BE2C (cell line): Measurements from ENCODE around the gene SEPTIN10.

Experiments
- DNase-seq: peaks from one replicate; pipeline ENCODE4 v3.0.0-alpha.2; 2020
- H3K27me3 ChIP-seq: fragments of 250-450 bp; sonication (Bioruptor Pico); 2 replicates; pipeline ENCODE4 v1.5.1; 2020; ENCODE audit warnings: mild to moderate bottlenecking
- H3K36me3 ChIP-seq: fragments of 250-450 bp; sonication (Bioruptor Pico); 2 replicates; pipeline ENCODE4 v1.5.1; 2020; ENCODE audit warnings: mild to moderate bottlenecking
- H3K4me1 ChIP-seq: fragments of 250-450 bp; sonication (Bioruptor Pico); 2 replicates; pipeline ENCODE4 v1.5.1; 2020
- H3K4me3 ChIP-seq: 2 replicates; pipeline ENCODE4 v1.5.1; 2011; ENCODE audit warnings: low read depth, low read length
- H3K9me3 ChIP-seq: fragments of 250-450 bp; sonication (Bioruptor Pico); 2 replicates; pipeline ENCODE4 v1.5.1; 2020
- TF ChIP-seq, protein P1 (sequence below): IDR thresholded peaks from 2 replicates; pipeline ENCODE4 v1.5.1; 2012; ENCODE audit warnings: mild to moderate bottlenecking, low read depth, low read length

SEPTIN10 gene

DNA sequence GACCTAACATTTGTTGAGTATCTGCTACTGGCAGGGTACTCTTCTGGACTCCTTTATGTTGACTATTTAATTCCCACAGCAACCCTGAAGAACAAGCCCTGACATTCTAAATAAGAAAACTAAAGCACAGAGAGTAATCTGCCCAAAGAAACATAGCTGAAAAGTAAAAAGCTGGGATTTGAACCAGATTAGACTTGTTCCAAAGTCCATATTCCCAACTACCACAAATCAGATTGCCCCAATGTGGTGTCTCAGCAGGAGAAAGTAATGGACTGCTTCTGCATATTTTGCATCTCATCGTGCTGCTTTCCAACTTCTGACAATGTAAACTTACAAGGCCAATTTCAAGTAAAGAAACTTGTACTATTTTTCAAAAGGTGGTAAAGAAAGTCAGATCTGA, 56.5 kb downstream of the SEPTIN10 start:
- H3K4me1 ChIP-seq, result no peaks in the 10 kb centered on the region
- TF ChIP-seq, protein P1, sequence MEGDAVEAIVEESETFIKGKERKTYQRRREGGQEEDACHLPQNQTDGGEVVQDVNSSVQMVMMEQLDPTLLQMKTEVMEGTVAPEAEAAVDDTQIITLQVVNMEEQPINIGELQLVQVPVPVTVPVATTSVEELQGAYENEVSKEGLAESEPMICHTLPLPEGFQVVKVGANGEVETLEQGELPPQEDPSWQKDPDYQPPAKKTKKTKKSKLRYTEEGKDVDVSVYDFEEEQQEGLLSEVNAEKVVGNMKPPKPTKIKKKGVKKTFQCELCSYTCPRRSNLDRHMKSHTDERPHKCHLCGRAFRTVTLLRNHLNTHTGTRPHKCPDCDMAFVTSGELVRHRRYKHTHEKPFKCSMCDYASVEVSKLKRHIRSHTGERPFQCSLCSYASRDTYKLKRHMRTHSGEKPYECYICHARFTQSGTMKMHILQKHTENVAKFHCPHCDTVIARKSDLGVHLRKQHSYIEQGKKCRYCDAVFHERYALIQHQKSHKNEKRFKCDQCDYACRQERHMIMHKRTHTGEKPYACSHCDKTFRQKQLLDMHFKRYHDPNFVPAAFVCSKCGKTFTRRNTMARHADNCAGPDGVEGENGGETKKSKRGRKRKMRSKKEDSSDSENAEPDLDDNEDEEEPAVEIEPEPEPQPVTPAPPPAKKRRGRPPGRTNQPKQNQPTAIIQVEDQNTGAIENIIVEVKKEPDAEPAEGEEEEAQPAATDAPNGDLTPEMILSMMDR, result no peak
- H3K27me3 ChIP-seq, result no peaks in the 10 kb centered on the region
- H3K4me3 ChIP-seq, result no peak overlapping the region
- DNase-seq, result no peak
- H3K9me3 ChIP-seq, result no peaks in the 10 kb centered on the region
- H3K36me3 ChIP-seq, result no peaks in the 10 kb centered on the region

DNA sequence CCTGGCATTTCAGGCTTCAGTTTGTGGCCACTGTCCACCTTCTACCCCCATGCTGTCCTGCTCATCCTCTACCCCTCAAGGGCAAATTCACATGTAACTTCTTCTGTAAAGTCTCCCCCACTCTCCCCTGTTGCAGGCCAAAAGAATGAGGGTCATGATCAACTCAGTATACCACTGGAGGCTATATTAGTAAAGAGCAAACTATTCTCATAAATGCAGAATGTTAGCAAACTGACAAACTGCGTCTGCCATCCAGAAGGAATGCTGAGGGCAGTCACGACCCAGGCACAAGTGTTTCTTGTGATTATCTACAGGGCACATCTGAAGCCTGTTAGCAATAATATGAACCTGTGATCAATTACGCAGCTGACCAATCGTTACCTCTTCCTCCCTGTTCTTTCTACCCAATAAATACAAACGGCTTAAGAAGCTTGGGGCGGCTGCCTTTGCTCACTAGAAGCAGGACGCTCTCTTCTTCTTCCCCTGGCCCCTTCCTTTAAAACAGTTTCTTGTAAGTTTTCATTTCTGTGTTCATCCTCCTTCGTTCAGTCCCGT, 58.3 kb downstream of the SEPTIN10 start:
- no peak for DNase-seq
- H3K27me3 ChIP-seq, result no peaks in the 10 kb centered on the region
- TF ChIP-seq, protein P1, result no peak
- no peaks in the 10 kb centered on the region for H3K4me1 ChIP-seq
- no peaks in the 10 kb centered on the region for H3K36me3 ChIP-seq
- no peak overlapping the region for H3K4me3 ChIP-seq
- no peaks in the 10 kb centered on the region for H3K9me3 ChIP-seq

DNA sequence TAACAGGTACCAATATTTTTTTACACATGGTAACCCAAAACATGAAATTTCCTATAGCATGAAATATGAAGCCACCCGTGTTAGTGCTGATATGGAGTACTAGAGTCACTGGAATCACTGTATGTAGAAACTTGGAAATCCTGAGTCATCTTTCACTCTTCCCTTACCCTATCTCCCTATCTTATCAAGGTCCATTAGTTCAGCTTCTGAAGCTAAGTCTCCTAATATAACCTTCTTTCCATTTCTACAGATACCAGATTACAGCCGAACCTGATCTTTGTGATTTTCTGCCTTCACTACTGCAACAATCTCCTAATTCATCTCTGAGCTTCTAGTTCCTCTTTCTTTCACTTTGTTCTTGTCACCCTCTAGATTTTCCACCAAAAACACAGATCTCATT, 59.0 kb downstream of the SEPTIN10 start:
- H3K36me3 ChIP-seq, result no peaks in the 10 kb centered on the region
- no peak for DNase-seq
- H3K27me3 ChIP-seq, result no peaks in the 10 kb centered on the region
- H3K4me3 ChIP-seq, result no peak overlapping the region
- TF ChIP-seq, protein P1, result no peak
- H3K9me3 ChIP-seq, result no peaks in the 10 kb centered on the region
- no peaks in the 10 kb centered on the region for H3K4me1 ChIP-seq

DNA sequence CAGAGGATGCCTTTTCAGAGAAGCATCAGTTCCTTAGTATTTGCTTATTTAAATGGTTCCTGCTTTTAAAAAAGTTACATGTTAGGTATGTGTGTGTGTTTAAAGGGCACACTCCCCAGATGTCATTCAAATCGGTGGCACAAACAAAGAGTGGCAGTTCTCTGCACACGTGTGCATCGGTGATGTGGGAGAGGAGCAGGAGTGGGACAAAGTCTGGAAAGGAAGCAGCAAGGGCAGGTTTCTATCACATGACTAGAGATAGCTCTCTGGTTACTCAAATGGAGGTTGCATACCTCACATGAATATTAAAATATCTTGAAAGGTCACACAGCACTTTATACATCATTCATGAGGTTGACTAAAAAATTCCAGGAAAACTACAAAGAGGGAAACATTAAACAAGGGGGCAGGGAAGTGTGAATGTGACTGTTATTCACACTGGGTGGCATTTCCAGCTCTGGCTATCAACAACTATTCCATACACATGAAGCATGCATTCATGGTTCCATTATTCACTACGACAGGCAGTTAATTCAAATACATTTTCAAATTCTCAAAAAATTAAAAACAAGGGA, 64.7 kb downstream of the SEPTIN10 start:
- no peaks in the 10 kb centered on the region for H3K36me3 ChIP-seq
- no peaks in the 10 kb centered on the region for H3K27me3 ChIP-seq
- no peak overlapping the region for H3K4me3 ChIP-seq
- no peaks in the 10 kb centered on the region for H3K9me3 ChIP-seq
- no peak for DNase-seq
- TF ChIP-seq, protein P1, result no peak
- H3K4me1 ChIP-seq, result no peaks in the 10 kb centered on the region

DNA sequence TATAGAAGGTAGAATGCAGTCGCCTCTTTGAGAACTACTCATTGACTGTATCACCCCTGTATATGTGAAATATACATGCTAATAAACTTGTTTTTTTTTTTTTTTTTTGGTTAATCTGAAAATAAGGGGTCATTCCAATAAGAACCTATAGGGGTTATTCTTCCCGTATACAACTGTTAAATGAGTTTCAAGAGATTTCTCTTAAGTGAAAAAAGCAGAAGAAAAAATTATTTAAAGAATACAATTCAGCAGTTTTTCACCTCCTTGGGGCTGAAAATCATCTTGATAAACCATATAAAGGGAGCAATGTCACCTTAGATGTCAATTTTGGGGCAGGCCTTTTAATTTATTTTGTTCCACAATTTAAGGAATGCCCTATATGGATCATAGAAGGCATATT, 66.5 kb downstream of the SEPTIN10 start:
- TF ChIP-seq, protein P1, result no peak
- Histone ChIP-seq H3K4me3 (no peak overlapping the region), H3K9me3 (no peaks in the 10 kb centered on the region), H3K4me1 (no peaks in the 10 kb centered on the region), H3K36me3 (no peaks in the 10 kb centered on the region), H3K27me3 (no peaks in the 10 kb centered on the region)
- DNase-seq, result no peak

DNA sequence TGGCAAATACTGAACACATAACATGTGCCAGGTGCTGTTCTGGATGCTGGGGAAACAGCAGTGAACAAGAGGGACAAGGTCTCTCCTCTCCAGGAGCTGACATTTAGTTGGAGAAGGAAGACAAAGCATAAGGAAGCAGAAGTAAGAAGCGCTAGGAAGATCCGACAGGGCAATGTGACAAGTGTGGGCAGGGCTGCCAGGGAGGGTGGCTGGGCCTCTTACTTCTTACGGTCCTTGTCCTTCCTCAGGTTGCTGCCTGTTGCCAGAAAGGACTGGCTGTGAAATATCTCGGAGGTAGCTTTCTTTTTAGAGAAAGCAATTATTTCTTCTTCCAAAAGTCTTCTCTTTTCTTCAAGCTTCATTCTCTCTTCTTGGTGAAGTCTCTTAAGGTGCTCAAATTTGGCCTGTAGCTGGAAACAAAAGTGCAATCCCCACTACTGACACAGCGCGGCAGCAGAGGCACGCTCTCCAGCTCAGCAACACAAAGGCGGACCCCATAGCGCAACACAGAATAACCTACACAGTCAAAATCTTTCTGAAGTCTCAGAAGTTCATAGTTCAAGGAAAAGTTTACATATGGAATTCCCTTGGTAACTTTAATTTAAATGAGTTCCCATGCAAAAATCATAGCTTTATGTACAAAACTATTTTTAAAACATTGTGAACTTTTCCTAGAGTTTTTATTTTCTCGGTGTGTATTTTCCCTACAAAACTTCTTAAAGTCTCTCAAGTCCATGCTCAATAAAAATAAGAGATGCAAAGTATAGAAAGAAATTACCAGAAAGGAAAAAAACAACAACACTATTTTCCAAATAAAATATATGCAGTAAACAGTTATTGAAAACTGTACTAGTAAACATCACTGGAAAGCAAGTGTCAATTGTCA, 67.7 kb downstream of the SEPTIN10 start:
- Histone ChIP-seq H3K4me3 (no peak overlapping the region), H3K27me3 (no peaks in the 10 kb centered on the region), H3K9me3 (no peaks in the 10 kb centered on the region), H3K36me3 (no peaks in the 10 kb centered on the region), H3K4me1 (no peaks in the 10 kb centered on the region)
- DNase-seq, result peak; percentile 37
- TF ChIP-seq, protein P1, result peak; percentile 73
